Mucosa of descending colon (tissue), 3 donors: ENCODE measurements around the gene SKP2. TPM values are rescaled to one million over a fixed set of nuclear protein-coding genes. Genes with fewer than 3 reads are reported as not detected.
A peak's percentile ranks its signal among the peaks of the same experiment; 100 is the strongest.
"Not testable (repeated sequence)": the region's sequence is repeated elsewhere in the genome, so short reads cannot be mapped to it uniquely, and the experiment has no call there.

ENCODE experiments used
- ATAC-seq: fragments of 200-7000 bp; cut with Tn5 transposase; one replicate; pipeline ENCODE4 v1.9.1; 2020; ENCODE audit warnings: mild to moderate bottlenecking, moderate library complexity
- DNase-seq, 3 donors: peaks; one replicate each; pipeline ENCODE4 v3.0.0-alpha.2; 2020
- H3K36me3 ChIP-seq: fragments of 200-600 bp; one replicate; pipeline ENCODE4 v1.8.0; 2021; ENCODE audit warnings: low read depth, mild to moderate bottlenecking
- H3K4me1 ChIP-seq: fragments of 200-600 bp; one replicate; pipeline ENCODE4 v1.8.0; 2021; ENCODE audit warnings: low read depth, mild to moderate bottlenecking
- H3K4me3 ChIP-seq: fragments of 200-600 bp; one replicate; pipeline ENCODE4 v1.8.0; 2021; ENCODE audit warnings: mild to moderate bottlenecking
- H3K9me3 ChIP-seq: fragments of 200-600 bp; one replicate; pipeline ENCODE4 v1.8.0; 2021; ENCODE audit warnings: mild to moderate bottlenecking
- intact Hi-C, 2 donors: fragments of 100-400 bp; cut with DNase I in 1 of 2; cut with micrococcal nuclease in 1 of 2; formaldehyde crosslinking; loops; one replicate each; pipeline versions ENCODE4 v1.11.0 to v1.11.1; 2022; cut with DNase I, micrococcal nuclease
- total RNA-seq, 3 donors: library from RNA; stranded (reverse); fragmentation: NEBNext Ultra II Directional in 2 of 3; extraction: Animal tissue kit (Norgen Biotek cat#: 25700) in 2 of 3; gene quantifications; one replicate each; pipeline versions ENCODE4 v1.2.1 to v1.2.4, GENCODE V29; 2021 to 2023
- TF ChIP-seq, protein P1 (sequence below): fragments of 200-600 bp; IDR thresholded peaks from one replicate; pipeline ENCODE4 v1.8.0; 2022; ENCODE audit warnings: antibody characterized with exemption, mild to moderate bottlenecking
- donor health status: DM: no; HTN: no; CAD: no; lungs with moderate emphysema.
- donor health status: DM: no; HTN: no; CAD: no.
- donor health status: DM: no; HTN: yes; CAD: no.

The SKP2 gene
- total RNA-seq, 3 donors from 2014 or later: 11.6 to 24.2 (median 16.5) TPM

DNA sequence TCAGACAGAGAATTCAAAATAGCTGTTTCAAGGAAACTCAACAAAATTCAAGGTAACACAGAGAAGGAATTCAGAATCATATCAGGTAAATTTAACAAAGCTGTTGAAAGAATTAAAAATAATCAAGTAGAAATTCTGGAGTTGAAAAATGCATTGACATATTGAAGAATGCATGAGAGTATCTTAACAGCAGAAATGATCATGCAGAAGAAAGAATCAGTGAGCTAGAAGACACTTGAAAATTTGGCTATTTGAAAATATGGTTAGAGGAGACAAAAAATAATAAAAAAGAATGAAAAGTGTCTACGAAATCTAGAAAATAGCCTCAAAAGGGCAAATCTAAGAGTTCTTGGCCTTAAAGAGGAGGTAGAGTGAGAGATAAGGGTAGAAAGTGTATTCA lies 23.1 kb upstream of the SKP2 start:
- H3K4me3 ChIP-seq: no peak overlapping the region
- no peaks in the 10 kb centered on the region for H3K4me1 ChIP-seq
- no peaks in the 10 kb centered on the region for H3K36me3 ChIP-seq
- DNase-seq (no peak), ATAC-seq (no peak)
- intact Hi-C loops: no loop called here
- peaks cover 2% of the 10 kb centered on the region for H3K9me3 ChIP-seq
- TF ChIP-seq, protein P1, sequence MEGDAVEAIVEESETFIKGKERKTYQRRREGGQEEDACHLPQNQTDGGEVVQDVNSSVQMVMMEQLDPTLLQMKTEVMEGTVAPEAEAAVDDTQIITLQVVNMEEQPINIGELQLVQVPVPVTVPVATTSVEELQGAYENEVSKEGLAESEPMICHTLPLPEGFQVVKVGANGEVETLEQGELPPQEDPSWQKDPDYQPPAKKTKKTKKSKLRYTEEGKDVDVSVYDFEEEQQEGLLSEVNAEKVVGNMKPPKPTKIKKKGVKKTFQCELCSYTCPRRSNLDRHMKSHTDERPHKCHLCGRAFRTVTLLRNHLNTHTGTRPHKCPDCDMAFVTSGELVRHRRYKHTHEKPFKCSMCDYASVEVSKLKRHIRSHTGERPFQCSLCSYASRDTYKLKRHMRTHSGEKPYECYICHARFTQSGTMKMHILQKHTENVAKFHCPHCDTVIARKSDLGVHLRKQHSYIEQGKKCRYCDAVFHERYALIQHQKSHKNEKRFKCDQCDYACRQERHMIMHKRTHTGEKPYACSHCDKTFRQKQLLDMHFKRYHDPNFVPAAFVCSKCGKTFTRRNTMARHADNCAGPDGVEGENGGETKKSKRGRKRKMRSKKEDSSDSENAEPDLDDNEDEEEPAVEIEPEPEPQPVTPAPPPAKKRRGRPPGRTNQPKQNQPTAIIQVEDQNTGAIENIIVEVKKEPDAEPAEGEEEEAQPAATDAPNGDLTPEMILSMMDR: no peak

DNA sequence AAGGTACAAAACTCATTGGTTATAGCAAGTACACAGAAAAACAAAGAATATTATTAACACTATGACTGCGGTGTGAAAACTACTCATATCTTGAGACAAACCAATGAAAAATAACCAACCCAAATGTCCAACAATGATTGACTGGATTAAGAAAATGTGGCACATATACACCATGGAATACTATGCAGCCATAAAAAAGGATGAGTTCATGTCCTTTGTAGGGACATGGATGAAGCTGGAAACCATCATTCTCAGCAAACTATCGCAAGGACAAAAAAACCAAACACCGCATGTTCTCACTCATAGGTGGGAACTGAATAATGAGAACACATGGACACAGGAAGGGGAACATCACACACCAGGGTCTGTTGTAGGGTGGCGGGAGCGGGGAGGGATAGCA lies 22.2 kb upstream of the SKP2 start:
- H3K4me3 ChIP-seq, ATAC-seq, intact Hi-C loops, H3K9me3 ChIP-seq, DNase-seq, H3K36me3 ChIP-seq, H3K4me1 ChIP-seq: not testable (repeated sequence)

DNA sequence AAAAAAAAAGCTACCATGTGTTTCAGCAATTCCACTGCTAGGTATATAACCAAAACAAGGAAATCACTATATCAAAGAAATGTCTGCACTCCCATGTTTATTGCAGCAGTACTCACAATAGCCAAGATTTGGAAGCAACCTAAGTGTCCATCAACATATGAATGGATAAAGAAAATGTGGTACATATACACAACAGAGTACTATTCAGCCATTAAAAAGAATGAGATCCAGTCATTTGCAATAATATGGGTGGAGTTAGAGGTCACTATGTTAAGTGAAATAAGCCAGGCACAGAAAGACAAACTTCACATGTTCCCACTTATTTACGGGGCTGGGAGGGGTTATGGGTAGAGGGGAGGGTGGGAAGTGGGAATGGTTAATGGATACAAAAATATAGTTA lies 18.9 kb upstream of the SKP2 start:
- intact Hi-C loops, H3K4me1 ChIP-seq, H3K36me3 ChIP-seq, ATAC-seq, H3K9me3 ChIP-seq, H3K4me3 ChIP-seq, DNase-seq: not testable (repeated sequence)

DNA sequence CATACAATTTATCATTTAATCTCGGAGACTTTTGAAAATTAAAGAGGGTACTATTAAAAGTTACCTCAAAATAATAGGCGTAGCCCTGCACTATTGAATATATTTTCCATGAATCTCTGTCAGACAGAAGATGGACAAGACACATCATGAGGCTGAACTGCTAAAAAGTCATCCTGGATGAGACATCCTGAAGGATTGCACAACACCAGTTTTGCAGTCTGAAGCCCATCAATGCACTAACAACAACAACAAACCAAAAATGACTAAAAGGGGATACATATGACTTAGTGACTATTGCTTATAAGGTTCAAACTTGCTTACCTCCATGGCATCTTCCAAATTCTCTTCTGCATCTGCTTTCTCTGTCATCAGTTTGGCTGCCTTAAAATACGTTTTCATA lies 15.9 kb upstream of the SKP2 start:
- no peak for DNase-seq
- H3K4me3 ChIP-seq: no peak overlapping the region
- TF ChIP-seq, protein P1: no peak
- no peaks in the 10 kb centered on the region for H3K36me3 ChIP-seq
- intact Hi-C loops: no loop called here
- no peak for ATAC-seq
- H3K4me1 ChIP-seq: no peaks in the 10 kb centered on the region
- no peaks in the 10 kb centered on the region for H3K9me3 ChIP-seq

DNA sequence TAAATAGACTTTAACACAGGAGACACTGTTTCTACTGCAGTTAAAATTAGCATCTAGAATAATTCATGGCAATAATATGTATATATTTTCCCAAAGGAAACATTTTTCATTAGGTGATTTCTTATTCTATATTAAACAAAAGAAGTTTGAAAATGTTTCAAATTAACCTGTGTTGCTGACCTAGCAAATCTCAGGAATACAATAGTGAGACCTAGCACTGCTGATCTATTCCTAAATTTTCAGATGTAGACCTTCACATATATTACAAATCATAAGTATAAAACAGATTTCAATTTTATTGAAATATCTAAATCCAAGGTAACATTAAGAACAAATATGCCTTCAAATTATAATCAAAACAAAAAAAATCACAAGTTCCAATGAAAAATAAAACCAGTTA lies 15.3 kb upstream of the SKP2 start:
- Histone ChIP-seq H3K4me3 (no peak overlapping the region), H3K4me1 (no peaks in the 10 kb centered on the region), H3K9me3 (no peaks in the 10 kb centered on the region), H3K36me3 (no peaks in the 10 kb centered on the region)
- TF ChIP-seq, protein P1: no peak
- DNase-seq (no peak), ATAC-seq (no peak)
- intact Hi-C loops: no loop called here

DNA sequence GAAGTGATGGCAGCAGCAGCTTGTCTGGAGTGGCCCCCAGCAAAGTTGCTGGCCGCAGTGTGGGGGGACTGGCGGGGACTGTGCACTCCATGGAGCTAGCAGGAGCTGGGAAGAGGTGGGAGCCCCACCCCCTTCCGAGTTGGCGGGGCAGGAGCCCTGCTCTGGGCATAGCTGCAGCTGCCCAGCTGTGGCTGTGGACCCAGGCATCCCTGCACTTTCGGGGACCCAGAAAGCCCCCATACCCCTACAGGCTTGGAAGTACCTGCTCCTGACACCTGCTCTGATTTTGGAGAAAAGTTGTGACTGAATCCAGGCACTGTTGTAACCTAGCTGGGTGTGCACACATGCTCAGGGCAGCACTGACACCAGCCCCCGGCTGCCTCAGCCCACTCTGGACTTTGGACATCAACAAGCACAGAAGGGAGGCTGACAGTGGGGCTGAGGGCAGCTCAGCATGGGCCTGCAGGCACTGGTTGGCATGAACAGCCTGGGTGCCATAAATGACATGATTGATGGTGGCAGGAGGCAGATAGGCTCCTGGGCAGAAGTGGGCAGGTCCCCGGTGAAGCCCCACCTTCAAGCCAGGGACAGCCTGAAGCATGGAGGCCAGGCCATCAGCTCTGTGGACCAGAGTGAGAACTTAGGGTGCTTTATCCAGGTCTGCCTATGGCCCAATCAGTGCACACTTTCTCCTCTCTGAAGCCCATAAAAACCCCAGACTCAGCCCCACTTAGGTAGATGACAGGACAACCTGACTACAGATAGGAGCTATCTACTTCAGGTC lies 12.8 kb upstream of the SKP2 start:
- no peak overlapping the region for H3K4me3 ChIP-seq
- TF ChIP-seq, protein P1: no peak
- H3K9me3 ChIP-seq: no peaks in the 10 kb centered on the region
- ATAC-seq (peak; percentile 74), DNase-seq (peak in 2 of 3 donors; percentile 10 to 39)
- H3K36me3 ChIP-seq: no peaks in the 10 kb centered on the region
- H3K4me1 ChIP-seq: no peaks in the 10 kb centered on the region
- intact Hi-C loops: no loop called here

DNA sequence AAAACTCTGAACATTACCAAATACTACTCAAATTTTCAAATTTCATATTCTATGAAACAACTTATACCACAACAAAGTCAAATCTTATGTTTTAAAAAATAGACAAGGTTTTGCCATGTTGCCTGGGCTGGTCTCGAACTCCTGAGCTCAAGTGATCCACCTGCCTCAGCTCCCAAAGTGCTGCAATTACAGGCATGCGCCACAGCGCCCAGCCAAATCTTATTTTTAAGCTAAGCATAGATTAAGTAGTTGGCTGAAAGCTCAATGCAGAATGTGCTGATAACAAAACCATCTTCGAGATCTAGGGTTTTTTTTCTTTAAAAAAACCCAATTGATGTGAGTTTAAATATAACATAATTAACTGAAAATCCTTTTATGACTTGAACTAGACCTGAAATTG lies 6.6 kb upstream of the SKP2 start:
- intact Hi-C loops: no loop called here
- Histone ChIP-seq H3K9me3 (no peaks in the 10 kb centered on the region), H3K4me1 (peaks cover 2% of the 10 kb centered on the region), H3K4me3 (no peak overlapping the region), H3K36me3 (no peaks in the 10 kb centered on the region)
- ATAC-seq (no peak), DNase-seq (no peak)
- TF ChIP-seq, protein P1: no peak
